Measurements from ENCODE around the gene RIMS3.

GRCh38 chr1:40650075-40650474, 15.4 kb downstream of the RIMS3 start:
- TF ChIP-seq, protein P1, sequence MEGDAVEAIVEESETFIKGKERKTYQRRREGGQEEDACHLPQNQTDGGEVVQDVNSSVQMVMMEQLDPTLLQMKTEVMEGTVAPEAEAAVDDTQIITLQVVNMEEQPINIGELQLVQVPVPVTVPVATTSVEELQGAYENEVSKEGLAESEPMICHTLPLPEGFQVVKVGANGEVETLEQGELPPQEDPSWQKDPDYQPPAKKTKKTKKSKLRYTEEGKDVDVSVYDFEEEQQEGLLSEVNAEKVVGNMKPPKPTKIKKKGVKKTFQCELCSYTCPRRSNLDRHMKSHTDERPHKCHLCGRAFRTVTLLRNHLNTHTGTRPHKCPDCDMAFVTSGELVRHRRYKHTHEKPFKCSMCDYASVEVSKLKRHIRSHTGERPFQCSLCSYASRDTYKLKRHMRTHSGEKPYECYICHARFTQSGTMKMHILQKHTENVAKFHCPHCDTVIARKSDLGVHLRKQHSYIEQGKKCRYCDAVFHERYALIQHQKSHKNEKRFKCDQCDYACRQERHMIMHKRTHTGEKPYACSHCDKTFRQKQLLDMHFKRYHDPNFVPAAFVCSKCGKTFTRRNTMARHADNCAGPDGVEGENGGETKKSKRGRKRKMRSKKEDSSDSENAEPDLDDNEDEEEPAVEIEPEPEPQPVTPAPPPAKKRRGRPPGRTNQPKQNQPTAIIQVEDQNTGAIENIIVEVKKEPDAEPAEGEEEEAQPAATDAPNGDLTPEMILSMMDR (conservative IDR thresholded peaks at IDR 0.05; ENCODE audit: low read depth, low read length) = peak; percentile 38; the same call in 1 of the 2 replicates
- TF ChIP-seq EZH2 (IDR thresholded peaks at IDR 0.05; ENCODE audit: low read length, unreplicated experiment) = no peak
